Inferior parietal cortex (tissue), 1 donor: ENCODE measurements around the gene LGR6.
A peak's percentile ranks its signal among the peaks of the same experiment; 100 is the strongest.
"Not testable (repeated sequence)": the region's sequence is repeated elsewhere in the genome, so short reads cannot be mapped to it uniquely, and the experiment has no call there.

ENCODE experiments used
- DNase-seq: peaks from one replicate; pipeline ENCODE4 v3.0.0-alpha.2; 2016; ENCODE audit errors: extremely low spot score

Gene LGR6, protein sequence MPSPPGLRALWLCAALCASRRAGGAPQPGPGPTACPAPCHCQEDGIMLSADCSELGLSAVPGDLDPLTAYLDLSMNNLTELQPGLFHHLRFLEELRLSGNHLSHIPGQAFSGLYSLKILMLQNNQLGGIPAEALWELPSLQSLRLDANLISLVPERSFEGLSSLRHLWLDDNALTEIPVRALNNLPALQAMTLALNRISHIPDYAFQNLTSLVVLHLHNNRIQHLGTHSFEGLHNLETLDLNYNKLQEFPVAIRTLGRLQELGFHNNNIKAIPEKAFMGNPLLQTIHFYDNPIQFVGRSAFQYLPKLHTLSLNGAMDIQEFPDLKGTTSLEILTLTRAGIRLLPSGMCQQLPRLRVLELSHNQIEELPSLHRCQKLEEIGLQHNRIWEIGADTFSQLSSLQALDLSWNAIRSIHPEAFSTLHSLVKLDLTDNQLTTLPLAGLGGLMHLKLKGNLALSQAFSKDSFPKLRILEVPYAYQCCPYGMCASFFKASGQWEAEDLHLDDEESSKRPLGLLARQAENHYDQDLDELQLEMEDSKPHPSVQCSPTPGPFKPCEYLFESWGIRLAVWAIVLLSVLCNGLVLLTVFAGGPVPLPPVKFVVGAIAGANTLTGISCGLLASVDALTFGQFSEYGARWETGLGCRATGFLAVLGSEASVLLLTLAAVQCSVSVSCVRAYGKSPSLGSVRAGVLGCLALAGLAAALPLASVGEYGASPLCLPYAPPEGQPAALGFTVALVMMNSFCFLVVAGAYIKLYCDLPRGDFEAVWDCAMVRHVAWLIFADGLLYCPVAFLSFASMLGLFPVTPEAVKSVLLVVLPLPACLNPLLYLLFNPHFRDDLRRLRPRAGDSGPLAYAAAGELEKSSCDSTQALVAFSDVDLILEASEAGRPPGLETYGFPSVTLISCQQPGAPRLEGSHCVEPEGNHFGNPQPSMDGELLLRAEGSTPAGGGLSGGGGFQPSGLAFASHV

DNA sequence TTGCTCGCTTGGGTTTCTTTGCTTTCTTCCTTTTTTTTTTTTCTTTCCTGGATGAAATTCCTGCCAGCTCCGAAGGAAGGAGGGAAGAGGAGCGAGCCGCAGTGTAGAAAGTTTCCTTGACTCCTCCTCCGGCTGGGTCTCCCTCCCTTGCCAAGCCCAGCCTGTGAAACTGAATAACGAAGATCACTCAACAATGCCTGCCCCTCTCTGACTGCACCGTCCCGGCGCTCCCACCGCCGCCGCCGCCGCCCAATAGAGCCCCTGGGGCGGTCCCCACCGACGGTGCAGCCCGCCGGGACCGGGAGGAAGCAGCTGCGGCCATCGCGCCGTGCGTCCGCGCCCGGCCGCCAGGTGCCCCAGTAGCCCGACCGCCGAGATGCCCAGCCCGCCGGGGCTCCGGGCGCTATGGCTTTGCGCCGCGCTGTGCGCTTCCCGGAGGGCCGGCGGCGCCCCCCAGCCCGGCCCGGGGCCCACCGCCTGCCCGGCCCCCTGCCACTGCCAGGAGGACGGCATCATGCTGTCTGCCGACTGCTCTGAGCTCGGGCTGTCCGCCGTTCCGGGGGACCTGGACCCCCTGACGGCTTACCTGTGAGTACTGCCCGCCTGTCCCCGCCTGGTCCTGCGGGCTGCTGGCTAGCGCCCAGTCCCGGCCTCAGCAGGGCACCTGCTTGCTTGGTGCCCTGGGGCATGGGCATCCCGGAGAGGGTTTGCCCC lies at the start of gene LGR6:
Gene LGR6 (plus strand): TSS at position 186 of the 714 bp plus-strand sequence. CDS start 191 bp downstream, at position 377.
- no peak for DNase-seq

DNA sequence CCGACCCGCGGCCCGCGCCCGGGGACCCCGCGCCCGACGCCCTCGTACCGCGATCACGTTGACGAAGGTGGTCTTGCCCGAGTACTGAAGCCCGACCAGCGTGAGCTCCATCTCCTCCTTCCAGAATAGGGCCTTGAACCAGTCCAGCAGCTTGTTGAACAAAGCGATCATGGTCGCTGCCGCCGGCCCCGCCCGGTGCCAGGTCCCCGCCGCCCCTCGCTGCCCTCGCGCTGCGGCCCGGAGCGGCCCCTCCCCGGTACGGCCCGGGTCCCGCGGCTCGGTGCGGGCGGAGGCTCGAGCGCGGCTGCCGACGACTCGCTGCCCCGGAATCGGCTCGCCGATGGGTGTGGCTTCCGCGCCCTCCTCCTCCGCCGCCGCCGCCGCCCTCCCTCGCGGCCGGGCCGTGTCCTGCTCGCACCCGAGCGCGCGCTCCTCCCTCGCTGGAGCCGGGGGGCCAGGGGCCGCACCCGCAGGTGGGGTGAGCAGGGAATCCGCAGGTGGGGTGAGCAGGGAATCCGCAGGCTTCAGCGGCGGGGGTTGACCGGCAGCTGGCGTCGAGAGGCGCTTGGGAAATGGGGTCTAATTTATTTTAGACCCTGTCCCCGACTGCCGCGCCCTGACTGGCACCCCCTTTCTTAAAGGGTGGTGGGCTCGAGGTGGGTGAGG lies 49.1 kb upstream of the LGR6 start, which contains the start of gene ARL8A:
Gene ARL8A (minus strand): TSS at position 336 of the 666 bp plus-strand sequence. CDS start 165 bp downstream, at position 171.
- DNase-seq, result peak; percentile 48

DNA sequence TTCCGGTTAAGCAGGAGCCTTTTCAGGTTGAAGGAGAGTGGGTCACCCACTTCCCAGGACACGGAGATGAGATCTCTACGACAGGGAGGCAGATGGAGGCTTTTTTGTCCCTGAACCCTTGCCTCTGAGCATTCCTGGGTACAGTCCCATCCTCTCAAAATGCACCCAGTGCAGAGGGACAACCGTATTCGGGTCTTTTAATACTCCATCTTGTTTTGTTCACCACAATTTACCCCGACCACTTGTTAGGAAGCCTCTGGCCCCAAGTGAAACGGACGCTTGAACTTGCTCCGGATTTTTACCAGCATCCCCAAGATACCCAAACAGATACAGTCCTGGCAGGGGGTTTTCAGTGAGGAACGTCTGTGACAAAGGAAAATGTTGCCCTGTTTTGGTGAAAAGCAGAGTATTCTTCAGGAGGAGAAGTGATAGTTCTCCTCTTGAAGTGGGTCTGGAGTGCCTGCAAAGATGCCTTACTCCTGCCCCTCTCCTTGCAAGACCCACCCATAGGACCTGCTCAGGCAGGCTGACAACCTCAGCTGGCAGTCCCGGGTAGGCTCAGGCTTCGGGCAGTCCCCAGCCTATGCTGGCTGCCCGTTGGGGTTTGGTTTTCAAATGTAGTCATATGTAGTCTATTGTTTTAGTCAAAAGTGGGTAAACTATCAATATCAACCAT lies 48.4 kb upstream of the LGR6 start:
- no peak for DNase-seq

DNA sequence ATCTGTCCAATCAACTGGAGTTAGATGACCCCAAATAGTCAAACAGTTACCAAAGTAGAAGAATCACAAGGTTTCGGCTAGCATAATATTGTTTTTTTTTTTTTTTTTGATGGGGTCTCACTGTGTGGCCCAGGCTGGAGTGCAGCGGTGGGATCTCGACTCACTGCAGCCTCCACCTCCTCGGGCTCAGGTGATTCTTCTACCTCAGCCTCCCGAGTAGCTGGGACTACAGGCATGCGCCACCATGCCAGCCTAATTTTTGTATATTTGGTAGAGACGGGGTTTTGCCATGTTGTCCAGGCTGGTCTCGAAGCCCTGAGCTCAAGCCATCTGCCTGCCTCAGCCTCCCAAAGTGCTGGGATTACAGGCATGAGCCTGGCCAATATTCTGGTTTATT lies 47.9 kb upstream of the LGR6 start:
- DNase-seq, result not testable (repeated sequence)

DNA sequence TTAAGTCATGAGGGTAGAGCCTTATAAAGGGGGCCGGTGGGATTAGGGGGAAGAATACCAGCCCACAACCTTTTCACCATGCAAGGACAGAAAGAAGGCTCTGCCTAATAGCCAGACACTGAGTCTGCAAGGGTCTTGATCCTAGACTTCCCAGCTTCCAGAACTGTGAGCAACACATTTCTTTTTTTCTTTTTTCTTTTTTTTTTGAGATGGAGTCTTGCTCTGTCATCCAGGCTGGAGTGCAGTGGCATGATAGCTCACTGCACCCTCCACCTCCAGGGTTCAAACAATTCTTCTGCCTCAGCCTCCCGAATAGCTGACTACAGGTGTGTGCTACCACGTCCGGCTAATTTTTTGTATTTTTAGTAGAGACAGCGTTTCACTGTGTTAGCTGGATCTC lies 47.3 kb upstream of the LGR6 start:
- no peak for DNase-seq

DNA sequence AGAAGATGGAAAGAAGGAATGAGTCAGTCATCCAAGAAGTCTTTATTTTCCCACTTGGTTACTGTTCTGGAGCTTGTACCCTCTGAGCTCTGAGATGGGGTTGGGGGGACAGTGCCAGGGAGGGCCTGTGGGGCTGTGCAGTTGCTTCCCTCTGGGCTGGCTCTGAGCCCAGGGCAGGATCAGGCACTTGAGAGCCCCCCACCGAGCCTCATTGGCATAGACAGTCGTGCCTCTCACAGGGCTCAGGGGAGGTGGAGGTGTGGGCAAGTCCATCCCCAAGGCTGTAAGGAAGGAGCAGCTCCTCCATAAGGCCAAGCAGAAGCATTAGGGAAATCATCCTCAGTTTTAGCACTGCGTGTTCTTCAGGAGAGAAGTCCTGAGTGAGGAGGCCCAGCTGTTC lies 46.6 kb upstream of the LGR6 start:
- no peak for DNase-seq

DNA sequence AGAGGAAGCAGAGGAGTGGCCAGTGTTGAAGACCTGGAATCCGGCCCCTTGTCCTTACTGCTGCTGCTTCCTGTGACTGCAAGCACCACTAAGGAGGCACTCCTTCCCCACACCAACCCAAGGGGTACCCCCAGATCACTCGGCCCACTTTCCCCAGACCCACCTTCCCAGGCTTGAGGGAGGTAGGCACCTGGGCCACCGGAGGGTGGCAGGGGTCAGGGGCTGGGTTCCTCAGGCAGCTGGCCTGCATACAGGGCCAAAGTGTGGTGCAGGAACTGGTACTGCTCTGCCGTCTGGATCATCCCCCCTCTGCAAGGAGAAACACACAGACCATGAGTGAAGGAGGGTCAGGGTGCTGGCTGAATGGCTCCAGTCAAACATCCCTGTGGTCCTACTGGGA lies 45.2 kb upstream of the LGR6 start:
- no peak for DNase-seq

DNA sequence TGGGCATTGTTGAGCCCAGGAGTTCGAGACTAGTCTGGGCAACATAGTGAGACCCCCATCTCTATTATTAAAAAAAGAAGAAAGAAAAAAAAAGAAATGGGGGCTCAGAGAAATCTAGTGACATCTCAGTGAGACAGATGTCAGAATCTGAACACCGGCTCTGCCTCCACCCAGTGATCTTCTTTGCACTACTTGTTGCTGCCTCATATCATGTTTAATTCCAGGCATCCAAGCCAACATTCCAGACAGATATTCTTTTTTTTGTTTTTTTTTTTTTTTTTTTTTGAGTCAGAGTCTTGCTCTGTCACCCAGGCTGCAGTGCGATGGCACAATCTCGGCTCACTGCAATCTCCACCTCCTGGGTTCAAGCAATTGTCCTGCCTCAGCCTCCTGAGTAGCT lies 44.0 kb upstream of the LGR6 start:
- DNase-seq, result no peak

DNA sequence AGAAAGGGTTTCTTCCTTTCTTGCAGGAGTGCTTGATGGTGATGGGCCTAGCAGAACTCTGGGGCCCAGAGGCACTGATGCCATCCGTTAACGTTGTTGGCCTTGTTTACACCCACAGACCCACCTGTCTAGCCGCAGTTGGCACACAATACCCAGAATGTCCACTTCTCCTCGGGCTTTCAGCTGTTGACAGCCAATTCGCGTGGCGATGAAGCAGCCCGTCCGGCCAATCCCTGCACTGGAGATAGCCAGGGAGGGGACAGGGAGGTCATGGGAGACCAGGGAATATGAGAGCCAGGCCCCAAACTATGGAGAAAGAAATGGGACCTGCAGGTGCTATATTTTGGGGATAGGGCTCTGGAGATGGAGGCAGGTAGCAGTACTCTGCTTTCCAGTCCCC lies 43.4 kb upstream of the LGR6 start:
- DNase-seq, result no peak

DNA sequence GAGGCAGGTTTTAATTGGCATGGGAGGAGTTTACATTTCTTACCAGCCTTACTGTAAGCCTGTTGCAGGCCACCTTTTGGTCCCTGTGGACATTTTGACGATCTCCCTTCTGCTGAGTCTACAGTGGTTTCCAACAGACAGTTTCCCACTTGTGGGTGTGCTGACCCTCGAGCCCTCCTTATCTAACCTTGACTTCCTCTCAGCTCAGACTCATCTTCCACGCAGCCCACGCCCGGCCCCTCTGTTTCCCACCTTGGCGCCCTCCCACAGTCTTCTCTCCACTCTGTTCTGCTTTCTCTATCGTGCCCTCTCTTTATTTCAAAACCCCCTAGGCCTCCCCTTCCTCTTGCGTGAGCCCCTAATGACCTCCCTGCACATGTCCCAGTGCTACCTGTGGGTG lies 43.0 kb upstream of the LGR6 start:
- DNase-seq, result no peak

DNA sequence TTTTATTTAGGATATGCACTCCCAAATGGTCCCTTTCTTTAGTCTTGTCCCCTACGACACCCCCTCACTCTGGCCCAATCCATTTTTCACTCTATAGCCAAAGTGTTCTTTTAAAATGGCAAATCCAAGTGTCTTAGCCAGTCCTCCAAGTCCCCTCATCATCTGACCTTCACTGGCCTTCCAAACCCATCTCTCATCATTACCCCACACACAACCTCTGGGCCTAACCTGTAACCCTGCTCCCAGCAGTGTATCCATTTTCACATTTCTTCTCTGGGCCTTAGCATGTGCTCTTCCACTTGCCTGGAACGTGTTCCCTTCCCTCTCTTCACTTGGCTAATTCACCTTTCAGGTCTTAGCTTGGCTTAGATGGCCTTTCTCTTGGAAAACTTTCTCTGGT lies 42.6 kb upstream of the LGR6 start:
- no peak for DNase-seq

DNA sequence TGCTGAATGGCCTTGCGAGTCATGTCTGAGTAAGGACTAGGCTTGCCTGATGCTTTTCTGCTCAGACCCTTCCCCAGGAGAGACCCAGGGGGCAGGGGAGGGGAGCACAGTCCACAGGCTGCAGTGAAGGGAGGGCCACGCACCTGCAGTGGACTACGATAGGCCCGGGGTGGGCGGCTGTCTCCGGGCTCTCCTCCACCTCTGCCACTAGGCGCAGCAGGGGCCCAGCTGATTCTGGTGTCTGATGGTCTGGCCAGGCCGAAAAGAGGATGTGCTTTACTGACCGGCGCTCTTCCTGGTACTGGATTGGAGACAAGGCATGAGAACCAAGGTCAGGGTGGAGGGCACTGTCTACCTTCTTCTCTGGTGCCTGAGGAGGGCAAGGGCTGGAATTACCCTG lies 41.2 kb upstream of the LGR6 start:
- no peak for DNase-seq

DNA sequence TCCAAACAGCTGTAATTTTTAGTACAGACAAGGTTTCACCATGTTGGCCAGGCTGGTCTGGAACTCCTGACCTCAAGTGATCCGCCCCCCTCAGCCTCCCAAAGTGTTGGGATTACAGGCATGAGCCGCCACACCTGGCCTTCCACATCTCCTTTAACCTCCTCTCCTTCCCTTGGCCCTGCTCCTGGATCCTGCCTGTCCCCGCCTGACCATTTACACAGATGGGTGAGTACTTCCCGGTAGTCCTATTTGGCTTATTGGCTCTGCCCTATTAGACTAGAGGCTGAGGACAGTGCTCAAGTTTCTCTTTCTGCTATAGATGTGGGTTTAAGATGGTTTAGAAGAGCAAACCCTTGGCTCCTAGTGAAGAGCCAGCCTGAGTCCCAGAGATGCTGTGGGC lies 40.3 kb upstream of the LGR6 start:
- no peak for DNase-seq

DNA sequence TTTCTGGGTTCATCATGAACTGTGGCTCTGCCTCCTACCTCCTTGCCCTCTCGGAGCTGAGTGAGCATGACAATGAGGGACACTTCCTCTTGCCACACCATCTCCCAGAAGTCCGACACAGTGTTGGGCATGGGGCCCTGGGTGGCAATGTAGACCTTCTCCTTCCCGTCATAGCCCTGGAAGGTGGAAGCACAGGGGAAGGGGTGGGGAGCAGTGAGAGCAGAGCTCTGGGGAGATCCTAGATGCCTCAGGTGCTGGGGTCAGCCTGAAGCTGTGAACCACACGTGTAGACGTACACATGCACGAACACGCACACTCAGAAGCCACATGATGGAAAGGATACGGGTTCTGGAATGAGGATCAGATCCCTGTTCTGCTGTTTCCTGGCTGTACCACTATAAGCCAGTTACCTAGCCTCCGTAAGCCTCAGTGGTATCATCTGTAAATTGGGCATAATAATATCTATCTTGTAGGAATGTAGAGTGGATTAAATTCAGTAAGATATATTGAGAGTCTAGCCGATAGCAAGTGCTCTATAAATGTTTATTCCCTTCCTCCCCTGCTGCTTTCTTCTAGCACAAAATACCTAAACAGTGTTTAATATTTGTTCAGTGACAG lies 39.3 kb upstream of the LGR6 start:
- no peak for DNase-seq

DNA sequence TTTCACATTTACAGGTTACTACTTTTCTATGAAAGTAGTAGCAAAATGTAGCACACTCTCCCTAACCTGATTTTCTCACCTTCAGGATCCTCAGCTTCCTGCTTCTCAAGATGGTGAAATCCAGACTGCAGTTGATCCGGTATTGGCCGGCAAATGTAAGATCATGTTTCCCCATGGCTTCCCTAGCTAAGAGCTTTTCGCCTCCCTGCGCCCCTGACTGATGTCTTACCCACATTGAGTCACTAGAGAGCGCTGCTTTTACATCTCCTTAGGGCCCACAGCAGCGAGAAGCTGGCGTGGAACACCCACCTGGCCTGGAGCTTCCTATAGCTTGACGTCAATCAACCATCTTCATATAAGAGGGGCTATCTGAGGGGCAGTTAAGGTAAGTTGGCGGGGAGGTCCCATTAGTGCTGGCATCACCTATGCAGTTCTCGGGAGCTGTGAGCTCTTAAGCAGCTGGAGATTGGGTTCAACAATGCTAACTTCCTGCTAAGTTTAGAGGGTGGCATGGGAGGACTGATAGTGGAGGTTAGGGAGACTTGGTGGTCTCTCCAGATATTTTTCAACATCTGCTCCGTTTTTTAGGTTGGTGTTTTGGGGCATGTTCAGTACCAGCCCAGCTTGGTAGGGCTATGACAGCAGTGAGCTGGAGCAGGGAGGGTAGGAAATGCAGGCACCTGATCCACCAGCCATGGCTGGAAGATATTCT lies 38.7 kb upstream of the LGR6 start:
- DNase-seq, result peak; percentile 63

DNA sequence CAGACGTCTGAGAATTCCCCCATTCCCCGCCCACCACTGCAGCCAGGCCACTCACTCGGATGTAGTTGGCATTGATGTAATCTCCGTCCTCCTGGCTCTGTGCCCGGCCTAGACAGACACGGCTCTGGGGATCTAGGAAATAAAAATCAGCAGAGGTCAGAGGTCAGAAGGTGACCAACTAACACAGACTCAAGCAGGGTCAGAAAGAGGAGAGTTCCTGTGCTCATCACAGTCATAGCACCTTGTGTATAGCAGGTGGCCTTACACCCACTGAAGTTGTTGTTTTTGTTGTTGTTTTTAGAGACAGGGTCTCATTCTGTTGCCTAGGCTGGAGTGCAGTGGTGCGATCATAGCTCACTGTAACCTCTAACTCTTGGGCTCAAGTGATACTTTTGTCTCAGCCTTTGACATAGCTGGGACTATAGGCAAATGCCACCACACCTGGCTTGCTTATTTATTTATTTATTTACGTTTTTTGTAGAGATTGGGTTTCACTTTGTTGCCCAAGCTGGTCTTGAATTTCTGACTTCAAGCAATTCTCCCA lies 38.0 kb upstream of the LGR6 start:
- no peak for DNase-seq

DNA sequence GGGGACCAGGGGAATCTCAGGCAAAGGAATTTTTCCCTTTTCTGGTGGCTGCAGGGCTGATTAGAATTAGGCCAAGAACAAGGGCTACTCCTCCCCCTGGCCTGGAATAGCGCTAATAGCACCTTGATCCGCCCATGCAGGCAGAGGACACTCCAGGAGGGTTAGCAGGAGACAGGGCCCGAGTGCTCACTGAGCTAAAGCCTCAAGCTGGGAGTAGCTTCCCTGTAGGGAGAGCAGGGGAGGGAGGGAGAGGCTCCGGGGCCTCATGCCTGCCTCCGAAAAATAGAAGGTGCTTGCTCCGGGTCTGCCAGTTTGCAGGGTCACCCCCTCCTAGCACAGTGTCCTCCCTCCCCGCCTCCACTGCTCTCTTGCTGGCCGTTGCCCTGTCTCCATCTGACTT lies 37.0 kb upstream of the LGR6 start:
- DNase-seq, result no peak

DNA sequence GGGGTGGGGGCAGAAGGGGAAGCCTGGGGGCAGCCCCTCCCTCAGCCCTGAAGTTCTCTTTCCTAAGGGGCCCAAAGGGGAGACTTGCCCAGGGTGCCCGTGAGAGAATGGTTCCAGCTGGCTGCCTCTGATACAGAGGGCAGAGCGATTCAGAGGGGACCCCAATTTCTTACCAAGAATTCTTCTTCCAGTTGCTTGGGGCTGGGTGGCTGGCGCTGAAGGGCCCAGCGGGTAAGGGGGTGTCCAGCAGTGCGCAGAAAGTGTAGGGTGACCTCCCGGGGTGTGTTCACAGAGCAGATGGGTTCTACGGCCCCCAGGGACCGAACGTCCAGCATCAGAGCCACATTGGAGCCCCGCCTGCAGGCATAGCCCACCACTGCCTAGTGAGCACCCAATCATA lies 35.7 kb upstream of the LGR6 start:
- no peak for DNase-seq

DNA sequence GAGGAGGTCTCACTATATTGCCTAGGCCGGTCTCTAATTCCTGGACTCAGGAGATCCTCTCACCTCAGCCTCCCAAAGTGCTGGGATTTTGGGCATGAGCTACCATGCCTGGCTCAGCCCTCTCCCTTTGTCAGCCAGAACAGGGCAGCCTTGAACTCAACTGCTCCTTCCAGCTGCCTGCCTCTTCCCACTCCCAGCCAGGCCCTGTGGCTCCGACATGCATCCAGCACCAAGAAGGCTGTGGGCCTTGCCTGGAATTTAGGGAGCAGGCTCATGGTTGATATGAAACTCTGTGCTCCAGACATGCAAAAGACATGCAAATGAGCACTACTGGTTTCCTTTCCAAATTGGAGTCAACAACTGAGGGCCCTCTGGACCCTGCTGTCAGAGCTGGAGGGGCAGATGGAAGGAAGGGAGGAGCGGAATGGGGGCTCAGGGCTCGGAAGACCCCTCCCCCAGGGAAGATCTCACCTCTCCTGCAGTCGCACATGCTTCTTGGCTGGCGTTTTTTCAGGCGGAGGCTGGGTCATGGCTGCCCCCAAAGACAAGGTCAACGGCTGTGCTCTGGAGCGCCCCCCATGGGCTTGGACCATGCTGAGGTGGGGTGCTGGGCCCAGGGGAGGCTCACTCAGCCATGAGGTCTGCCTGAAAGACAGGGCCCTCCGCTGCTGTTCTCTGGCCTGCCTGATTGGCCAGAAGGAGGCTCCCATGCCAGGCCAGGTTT lies 34.6 kb upstream of the LGR6 start:
- no peak for DNase-seq
